Left kidney (tissue), 2 donors: ENCODE data around the gene PRDM12. TPM values are rescaled to one million over a fixed set of nuclear protein-coding genes. Genes with fewer than 3 reads are reported as not detected.

Source experiments
- DNase-seq: peaks from one replicate; pipeline ENCODE4 v3.0.0-alpha.2; 2013
- polyA plus RNA-seq: library from polyadenylated mRNA; unstranded; fragments of 120-200 nt; gene quantifications from one replicate; pipeline ENCODE4 v1.2.1, GENCODE V29; 2013; ENCODE audit not compliant: insufficient read length

Gene PRDM12
- polyA plus RNA-seq, 1 donor = not detected

DNA sequence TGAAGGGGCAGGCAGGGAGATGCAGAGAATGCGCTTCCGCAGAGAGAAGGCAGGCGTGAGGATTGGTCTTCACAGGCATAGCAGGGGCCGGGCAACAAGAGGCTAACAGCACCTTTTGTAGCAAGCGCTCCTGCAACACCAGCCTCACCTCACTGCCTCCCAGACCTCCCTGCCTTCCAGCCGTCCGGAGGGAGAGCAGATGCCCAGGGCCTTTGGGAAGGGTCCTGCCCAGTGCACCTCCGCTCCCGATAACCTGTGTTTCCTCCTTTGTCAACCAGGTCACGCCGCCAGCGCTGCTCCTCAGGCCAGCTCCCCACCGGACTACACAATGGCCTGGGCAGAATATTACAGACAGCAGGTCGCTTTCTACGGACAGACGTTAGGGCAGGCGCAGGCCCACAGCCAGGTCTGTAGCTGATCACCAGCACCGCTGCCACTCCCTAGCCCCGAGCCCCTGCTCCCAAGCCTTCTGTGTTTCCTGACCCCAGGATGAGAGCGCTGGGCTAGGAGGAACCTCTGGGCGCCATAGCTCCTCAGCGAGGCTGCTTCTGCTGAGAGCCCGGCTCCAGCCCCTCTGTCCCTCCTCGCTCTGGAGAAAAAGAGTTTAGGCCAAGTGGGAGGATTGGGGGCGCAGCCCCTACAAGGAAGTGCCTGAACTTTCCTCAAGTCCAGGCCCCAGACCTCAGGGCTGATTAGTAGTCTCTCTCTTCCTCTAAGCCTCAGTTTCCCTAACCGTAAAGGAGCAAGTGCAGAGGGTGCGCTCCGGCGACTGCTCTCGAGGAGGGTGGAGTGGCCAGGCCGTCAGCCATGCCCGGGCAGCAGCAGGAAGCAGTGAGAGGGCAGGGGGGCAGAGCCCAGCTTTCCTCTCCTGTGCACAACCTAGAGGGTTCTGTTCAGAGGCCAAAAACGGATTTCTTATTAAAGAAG lies 28.4 kb upstream of the PRDM12 start:
- no peak for DNase-seq

DNA sequence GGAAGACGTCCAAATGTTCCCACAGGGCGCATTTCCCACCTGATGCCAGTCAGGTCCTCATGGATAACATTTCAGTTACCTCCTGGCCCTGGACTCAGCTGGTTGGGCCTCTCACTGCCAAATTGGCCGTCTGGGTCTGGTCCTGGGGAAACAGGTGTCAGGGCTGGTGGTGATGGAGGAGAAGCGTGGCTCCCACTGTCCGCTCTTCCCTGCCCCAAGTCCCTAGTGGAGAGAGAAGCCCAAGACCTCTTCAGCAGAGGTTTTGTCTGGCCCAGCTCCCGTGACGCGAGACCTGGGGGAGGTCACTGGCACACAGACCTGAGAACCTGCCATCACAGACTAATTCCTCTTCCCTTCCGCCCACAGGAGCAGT lies 27.8 kb upstream of the PRDM12 start:
- no peak for DNase-seq

GRCh38 chr9:130638284-130639123 lies 25.9 kb upstream of the PRDM12 start:
- DNase-seq = no peak

GRCh38 chr9:130639124-130639765 lies 25.1 kb upstream of the PRDM12 start:
- DNase-seq = no peak

- no peak for DNase-seq
These were observed 24.4 kb upstream of the PRDM12 start for GRCh38 chr9:130639866-130640555.

DNA sequence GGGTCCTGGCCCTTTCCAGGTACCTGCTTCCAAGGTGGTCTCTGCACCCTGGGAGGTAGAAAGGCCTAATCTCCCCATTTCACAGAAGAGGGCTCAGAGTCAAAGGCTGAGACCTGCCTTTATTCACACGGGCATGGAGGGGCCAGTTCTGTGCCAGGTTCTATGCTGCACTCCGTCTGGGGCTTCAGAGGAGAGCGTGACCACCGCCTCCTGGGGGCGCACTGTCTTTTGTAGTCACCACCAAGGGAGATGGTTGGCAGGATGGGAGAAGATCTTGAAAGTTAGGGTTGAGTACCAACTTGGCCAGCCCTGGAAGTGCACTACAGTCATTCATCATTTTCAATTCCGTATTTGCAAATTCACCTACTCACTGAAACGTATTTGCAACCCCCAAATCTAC lies 23.7 kb upstream of the PRDM12 start:
- DNase-seq = no peak

DNA sequence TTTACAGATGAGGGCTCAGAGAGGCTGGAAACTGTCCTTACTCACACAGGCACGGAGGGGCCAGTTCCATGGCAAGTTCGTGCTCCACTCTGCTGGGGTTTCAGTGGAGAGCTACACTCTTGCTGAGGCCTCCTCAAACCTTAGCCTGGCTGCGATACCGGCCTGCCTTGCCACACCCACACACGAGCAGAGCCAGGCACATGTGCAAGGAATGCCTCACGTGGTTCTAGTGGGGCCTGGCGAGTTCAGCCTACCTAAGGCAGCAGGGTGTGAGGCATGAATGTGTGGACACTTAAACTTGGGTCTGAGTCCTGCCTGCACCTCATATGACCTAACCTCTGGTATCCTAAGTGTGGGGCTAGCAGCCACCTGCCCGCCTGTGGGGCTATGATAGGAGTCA lies 21.5 kb upstream of the PRDM12 start:
- DNase-seq = no peak

DNA sequence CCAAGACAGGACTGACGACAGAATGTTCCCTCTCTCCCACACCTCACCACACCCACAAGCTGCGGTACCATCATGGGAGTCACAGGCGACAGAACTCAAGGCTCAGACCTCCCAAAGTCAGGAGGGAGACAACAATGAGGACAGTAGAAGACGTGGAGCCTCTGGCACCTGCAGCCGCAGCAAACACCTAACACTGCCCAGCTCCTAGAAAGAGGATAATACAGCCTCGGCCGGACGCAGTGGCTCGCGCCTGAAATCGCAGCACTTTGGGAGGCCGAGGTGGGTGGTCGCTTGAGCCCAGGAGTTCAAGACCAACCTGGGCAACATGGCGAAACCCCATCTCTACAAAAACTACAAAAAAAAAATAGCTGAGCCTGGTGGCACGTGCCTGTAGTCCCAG lies 13.2 kb upstream of the PRDM12 start:
- no peak for DNase-seq

- no peak for DNase-seq
These were observed 12.6 kb upstream of the PRDM12 start for GRCh38 chr9:130651752-130652151.

DNA sequence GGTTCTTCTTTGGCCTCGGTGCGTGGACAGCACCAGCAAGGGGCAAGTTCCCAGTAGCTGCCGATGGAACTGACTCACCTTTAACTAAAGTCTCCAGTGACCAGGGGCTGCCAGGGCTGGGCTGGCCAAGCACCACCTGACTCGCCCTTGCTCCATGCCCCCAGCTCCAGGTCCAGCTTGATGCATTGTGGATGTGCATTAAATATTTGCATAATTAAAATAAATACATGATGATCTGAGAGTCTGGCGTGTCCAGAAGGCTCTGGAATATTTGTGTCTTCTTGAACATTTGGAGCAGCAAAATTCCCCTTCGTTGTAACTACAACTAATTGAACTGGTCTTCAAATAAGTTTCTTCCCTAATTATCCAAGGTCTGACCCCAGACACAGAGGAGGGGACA lies 9.5 kb upstream of the PRDM12 start:
- no peak for DNase-seq

DNA sequence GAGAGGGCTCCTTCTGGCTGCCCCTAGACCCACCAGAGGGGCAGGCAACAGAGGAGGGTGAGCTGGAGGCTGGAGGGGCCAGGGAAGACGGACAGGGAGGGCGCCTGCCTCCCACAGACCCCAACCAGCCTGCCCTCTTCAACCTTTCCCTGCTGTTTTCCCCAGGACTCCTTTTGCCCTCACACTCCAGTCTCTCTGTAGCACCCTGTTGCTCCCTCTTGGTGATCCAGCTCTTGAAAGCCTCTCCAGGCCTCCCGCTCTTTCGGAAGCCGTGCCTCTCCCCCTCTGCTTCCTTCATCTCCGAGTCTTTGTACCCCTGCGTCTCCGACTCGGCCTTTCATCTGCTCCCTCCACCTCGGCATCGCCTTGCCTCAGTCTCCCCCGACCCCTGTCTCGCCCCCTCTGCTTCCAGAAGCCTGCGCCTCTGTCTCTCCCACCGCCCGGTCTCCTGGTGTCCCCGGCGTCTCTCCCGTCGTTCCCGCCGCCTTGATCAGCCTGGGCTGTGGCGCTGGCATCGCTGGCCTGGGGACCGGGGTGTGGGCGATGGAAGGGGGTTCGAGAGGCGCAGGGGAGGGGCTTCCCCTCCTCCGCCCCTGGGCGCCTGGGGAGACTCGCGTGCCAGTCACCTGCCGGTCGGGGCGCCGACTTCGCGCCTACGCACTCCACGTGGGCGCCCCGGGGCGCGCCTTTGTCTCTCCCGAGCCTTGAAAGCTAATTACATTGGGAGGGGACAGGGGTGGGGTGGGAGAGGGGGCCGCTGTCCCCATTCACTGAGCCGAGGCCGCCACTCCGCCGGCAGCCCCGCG lies 5.3 kb upstream of the PRDM12 start:
- no peak for DNase-seq

DNA sequence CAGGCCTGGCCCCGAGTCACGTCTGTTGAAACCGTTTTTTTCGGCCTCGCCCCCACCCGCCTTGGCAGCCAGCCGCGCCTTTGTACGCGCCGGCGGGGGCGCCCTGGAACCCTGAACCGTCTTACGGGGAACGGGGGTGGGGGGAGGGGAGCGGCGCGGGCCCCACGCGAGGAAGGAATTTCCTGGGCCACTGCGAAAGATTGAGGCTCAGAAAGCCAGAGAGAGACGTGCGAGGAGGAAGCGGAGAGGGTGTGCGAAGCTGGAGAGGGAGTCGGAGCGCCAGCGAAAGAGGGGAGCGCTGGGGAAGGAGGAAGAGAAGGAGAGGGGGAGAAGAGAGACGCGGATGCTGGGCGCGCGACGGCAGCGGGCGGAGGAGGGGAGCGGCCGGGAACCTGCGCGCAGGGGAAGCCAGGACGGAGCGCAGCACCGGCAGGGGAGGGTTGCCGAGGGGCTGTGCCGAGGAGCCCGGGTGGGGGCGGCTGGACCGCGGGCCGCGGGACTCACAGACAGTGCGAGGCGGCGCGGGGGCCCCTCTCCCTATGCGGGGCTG lies 4.6 kb upstream of the PRDM12 start:
- DNase-seq = no peak

DNA sequence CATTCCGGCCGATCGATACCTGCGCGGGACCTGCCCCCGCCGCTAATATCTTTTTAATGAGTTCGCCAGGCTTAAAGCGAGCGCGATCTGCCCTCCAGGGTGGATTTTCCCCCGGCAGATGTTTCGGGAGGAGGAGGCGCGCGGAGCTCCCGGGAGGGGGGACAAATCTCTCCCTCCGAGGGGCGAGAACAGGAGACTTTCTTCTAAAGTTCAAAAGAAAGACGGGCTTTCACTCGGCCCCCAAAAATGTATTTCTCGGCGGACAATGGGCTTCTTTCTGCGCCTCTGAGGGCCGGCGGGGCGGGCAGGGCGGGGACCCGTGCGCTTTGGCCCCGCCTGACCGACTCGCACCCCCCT lies 4.1 kb upstream of the PRDM12 start:
- DNase-seq = no peak

- no peak for DNase-seq
These were observed 3.5 kb upstream of the PRDM12 start for GRCh38 chr9:130660683-130661450.

- no peak for DNase-seq
These were observed 2.8 kb upstream of the PRDM12 start for GRCh38 chr9:130661451-130662098.

DNA sequence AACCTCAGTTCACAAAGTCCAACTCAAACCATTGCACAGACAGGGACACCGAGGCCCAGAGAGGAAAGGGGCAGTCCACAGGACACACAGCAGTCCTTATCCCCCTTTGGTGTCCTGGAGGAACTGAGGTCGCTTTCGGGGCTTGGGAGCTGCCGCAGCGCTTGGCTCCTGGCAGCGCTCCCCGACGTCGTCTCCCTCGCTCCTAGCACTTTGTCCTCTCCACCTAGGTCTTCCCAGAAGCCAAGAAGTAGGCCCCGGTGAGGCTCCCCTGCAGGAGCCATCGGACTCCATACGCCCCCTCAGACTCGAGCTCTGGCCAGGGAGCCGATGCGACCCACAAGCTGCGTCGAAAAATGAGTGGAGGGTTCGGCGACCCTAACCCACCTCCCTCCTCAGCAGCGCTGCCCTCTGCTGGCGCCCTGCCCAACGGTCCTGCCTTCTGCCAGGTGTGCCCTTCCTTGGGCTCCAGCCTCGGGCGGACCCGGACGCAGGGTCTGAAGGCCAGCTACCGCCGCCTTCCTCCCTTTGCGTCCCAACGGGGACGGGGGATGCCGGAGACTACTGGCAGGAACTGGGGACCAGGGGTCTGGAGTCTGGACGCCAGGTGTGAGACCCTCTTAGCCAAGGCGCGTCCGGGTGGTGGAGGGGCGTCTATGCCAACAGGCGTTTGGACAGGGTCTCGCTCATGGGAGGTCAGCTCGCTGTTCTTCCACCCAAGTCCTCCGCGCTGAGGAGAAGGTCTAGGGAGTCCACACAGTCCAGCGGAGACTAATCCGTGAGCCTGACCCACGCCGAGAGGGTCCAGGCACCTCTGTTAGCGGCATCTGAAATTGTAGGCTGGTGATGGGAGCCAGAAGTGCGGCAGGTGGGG lies 2.1 kb upstream of the PRDM12 start:
- DNase-seq = no peak

DNA sequence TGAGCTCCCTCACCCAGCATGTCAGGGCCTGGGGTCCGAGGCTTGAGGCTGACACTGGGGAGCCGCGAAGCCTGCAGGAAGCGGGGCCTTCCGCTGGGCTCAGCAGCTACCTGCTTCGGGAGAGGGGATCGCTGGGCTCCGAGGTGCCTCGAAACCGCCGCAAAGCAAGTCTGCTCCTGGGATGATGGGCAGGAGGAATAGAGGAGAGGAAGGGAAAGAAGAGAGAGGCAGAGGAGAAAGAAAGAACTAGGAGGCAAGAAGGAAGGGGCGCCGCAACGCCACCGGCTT lies 1.5 kb upstream of the PRDM12 start:
- DNase-seq = no peak

DNA sequence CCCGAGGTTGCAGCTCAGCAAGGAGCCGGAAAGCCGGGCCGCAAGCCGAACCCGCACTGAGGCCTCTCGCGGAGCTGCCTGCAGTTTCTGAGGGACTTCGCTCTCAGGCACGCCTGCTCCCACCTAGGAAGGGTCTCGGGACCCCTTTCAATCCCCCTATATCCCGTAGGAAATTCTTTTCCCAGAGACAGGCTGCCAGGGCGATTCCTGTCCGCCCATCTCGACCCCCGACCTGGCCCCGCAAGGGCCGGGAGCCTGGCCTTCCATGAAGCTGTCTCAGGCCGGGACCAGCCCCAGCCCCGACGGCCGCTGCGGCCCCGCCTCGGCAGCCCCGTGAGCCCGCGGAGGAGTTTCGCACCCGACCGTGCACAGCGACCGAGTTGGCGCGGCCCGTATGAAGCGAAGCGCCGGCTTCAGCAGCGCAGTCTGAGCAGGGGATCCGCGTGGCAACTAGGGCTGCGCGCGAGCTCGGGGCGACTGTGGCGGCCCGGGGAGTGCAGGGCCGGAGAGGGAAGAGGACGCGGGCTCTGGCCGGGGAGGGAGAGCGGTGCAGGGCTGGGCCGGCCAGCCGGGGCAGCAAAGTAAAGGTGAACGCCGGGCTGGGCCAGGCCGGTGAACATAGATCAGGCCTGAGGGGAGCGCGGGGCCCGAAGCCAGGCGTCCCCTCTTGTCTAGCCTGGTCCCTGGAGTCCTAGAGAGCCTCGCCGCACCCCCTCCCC lies 977 bp upstream of the PRDM12 start:
- no peak for DNase-seq

DNA sequence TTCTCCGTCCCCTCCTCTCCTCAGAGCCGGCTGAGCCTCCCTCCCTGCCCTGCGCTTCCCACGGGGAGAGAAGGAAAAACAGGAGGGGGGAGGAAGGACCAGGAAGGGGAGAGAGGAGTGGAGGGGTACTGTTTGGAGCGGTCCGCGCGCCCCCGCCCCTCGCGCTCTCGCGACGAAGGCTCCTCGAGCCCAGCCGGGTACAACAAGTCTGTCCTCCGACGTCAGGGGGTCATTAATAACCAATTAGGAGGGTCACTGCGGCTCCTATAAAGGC lies 480 bp upstream of the PRDM12 start:
- no peak for DNase-seq
